HepG2 (cell line): ENCODE data around the gene NSF. TPM values are rescaled to one million over a fixed set of nuclear protein-coding genes. Genes with fewer than 3 reads are reported as not detected.
A peak's percentile ranks its signal among the peaks of the same experiment; 100 is the strongest.

ENCODE experiments used
- AHR ChIP-seq: IDR thresholded peaks from 2 replicates; pipeline ENCODE4 v1.6.1; 2018; ENCODE audit warnings: missing genetic modification reagents, missing compliant biosample characterization
- CAMTA2 ChIP-seq: sonication (generic); formaldehyde crosslinking; IDR thresholded peaks from 2 replicates; pipeline ENCODE4 v1.4.0; 2020; ENCODE audit warnings: mild to moderate bottlenecking, missing genetic modification reagents, borderline replicate concordance
- CREB1 ChIP-seq, 2 experiments: fragments of 450-650 bp in 1 of 2; IDR thresholded peaks; 2 replicates each; pipeline ENCODE4 v1.6.1; 2016 to 2017; ENCODE audit warnings: control low read depth in 1 of 2, mild to moderate bottlenecking in 1 of 2, missing compliant biosample characterization in 1 of 2, missing genetic modification characterization in 1 of 2
- DNMT1 ChIP-seq: sonication (generic); formaldehyde crosslinking; IDR thresholded peaks from 2 replicates; pipeline ENCODE4 v1.5.1; 2020; ENCODE audit warnings: mild to moderate bottlenecking, missing genetic modification reagents
- EED ChIP-seq: sonication (generic); formaldehyde crosslinking; IDR thresholded peaks from 2 replicates; pipeline ENCODE4 v1.5.0; 2020; ENCODE audit warnings: mild to moderate bottlenecking, missing genetic modification reagents
- ELF1 ChIP-seq: sonication (generic); formaldehyde crosslinking; IDR thresholded peaks from 2 replicates; pipeline ENCODE4 v1.4.0; 2020; ENCODE audit warnings: missing genetic modification reagents
- FIP1L1 ChIP-seq: fragments of 200-400 bp; formaldehyde crosslinking; IDR thresholded peaks from 2 replicates; pipeline ENCODE4 v1.6.1; 2018; ENCODE audit warnings: low read depth, mild to moderate bottlenecking, low read length, moderate library complexity, borderline replicate concordance; ENCODE audit not compliant: insufficient read depth
- GABPA ChIP-seq, 2 experiments: IDR thresholded peaks; 2 replicates each; pipeline ENCODE4 v1.6.1; 2011 to 2016; ENCODE audit warnings: low read depth in 2 of 2, low read length in 1 of 2, missing biosample characterization in 1 of 2, missing genetic modification characterization in 1 of 2
- GFI1 ChIP-seq: sonication (generic); formaldehyde crosslinking; IDR thresholded peaks from 2 replicates; pipeline ENCODE4 v1.5.0; 2020; ENCODE audit warnings: missing genetic modification reagents, mild to moderate bottlenecking, borderline replicate concordance
- HMG20B ChIP-seq: conservative IDR thresholded peaks from 2 replicates; pipeline ENCODE4 v1.6.1; 2016; ENCODE audit warnings: missing genetic modification reagents, missing compliant biosample characterization
- KDM1A ChIP-seq: IDR thresholded peaks from 2 replicates; pipeline ENCODE4 v1.6.1; 2016; ENCODE audit warnings: missing compliant biosample characterization
- KDM2A ChIP-seq: sonication (generic); formaldehyde crosslinking; IDR thresholded peaks from 2 replicates; pipeline ENCODE4 v1.4.0; 2020; ENCODE audit warnings: low read depth, missing genetic modification reagents, borderline replicate concordance
- KDM5A ChIP-seq: fragments of 200-600 bp; sonication (generic); IDR thresholded peaks from 2 replicates; pipeline ENCODE4 v1.7.0; 2018; ENCODE audit warnings: antibody characterized with exemption, mild to moderate bottlenecking, low read length, borderline replicate concordance
- KLF15 ChIP-seq: sonication (generic); formaldehyde crosslinking; IDR thresholded peaks from 2 replicates; pipeline ENCODE4 v1.8.1; 2023; ENCODE audit warnings: borderline replicate concordance, mild to moderate bottlenecking, inconsistent platforms, missing genetic modification reagents, mixed read lengths
- MTA1 ChIP-seq: sonication (generic); formaldehyde crosslinking; IDR thresholded peaks from 2 replicates; pipeline ENCODE4 v1.4.0; 2020; ENCODE audit warnings: missing genetic modification reagents, mild to moderate bottlenecking, borderline replicate concordance
- NFE2L2 ChIP-seq: fragments of 150-350 bp; IDR thresholded peaks from 2 replicates; pipeline ENCODE4 v1.6.1; 2014; ENCODE audit warnings: low read length
- NFIB ChIP-seq: sonication (generic); formaldehyde crosslinking; IDR thresholded peaks from 2 replicates; pipeline ENCODE4 v1.9.0; 2021; ENCODE audit warnings: missing genetic modification reagents, mild to moderate bottlenecking, borderline replicate concordance
- STAT6 ChIP-seq: sonication (generic); formaldehyde crosslinking; IDR thresholded peaks from 2 replicates; pipeline ENCODE4 v1.4.0; 2020; ENCODE audit warnings: missing genetic modification reagents, mild to moderate bottlenecking, borderline replicate concordance
- ZNF12 ChIP-seq: sonication (generic); formaldehyde crosslinking; IDR thresholded peaks from 2 replicates; pipeline ENCODE4 v1.5.0; 2020; ENCODE audit warnings: missing genetic modification reagents
- ZNF441 ChIP-seq: sonication (generic); formaldehyde crosslinking; IDR thresholded peaks from 2 replicates; pipeline ENCODE4 v1.7.0; 2021; ENCODE audit warnings: missing genetic modification reagents, borderline replicate concordance
- ZNF460 ChIP-seq: sonication (generic); formaldehyde crosslinking; IDR thresholded peaks from 2 replicates; pipeline ENCODE4 v1.5.1; 2020; ENCODE audit warnings: missing genetic modification reagents, mild to moderate bottlenecking, borderline replicate concordance
- ZNF629 ChIP-seq: sonication (generic); formaldehyde crosslinking; conservative IDR thresholded peaks from 2 replicates; pipeline ENCODE4 v1.5.0; 2020; ENCODE audit warnings: missing genetic modification reagents
- ZNF7 ChIP-seq: IDR thresholded peaks from 2 replicates; pipeline ENCODE4 v1.6.1; 2016; ENCODE audit warnings: missing biosample characterization, missing genetic modification reagents
- ZNF841 ChIP-seq: sonication (generic); formaldehyde crosslinking; IDR thresholded peaks from 2 replicates; pipeline ENCODE4 v1.8.1; 2023; ENCODE audit warnings: missing genetic modification reagents, borderline replicate concordance
- polyA plus RNA-seq, 8 experiments: library from polyadenylated mRNA; depleted of rRNA in 3 of 8; stranded (reverse) in 7 of 8; unstranded in 1 of 8; fragments of >200 nt; fragmentation: Illumina TruSeq in 4 of 8; extraction: Trizol in 4 of 8; gene quantifications; 2 replicates each; pipeline versions ENCODE4 v1.2.1 to v1.2.3, GENCODE V29; 2011 to 2016; ENCODE audit warnings: low read depth in 4 of 8, missing spikeins in 1 of 8, mixed read lengths in 1 of 8; ENCODE audit not compliant: insufficient read depth in 1 of 8
- total RNA-seq, 5 experiments: library from RNA; depleted of rRNA; stranded (reverse); fragments of >200 nt; fragmentation: Illumina TruSeq; extraction: Trizol; gene quantifications; 2 replicates each; pipeline ENCODE4 v1.2.3, GENCODE V29; 2016; ENCODE audit warnings: low read depth in 1 of 5
- TF ChIP-seq, protein P1 (sequence below): sonication (generic); formaldehyde crosslinking; conservative IDR thresholded peaks from 2 replicates; pipeline ENCODE4 v1.4.0; 2020; ENCODE audit warnings: mild to moderate bottlenecking, missing genetic modification reagents, moderate library complexity

The NSF gene
- total and polyA plus RNA-seq, 2 of the 13 experiments (the other 11 are each of a cell fraction or from before 2014, with no cell fraction given): 21.9 to 37.8 TPM

DNA sequence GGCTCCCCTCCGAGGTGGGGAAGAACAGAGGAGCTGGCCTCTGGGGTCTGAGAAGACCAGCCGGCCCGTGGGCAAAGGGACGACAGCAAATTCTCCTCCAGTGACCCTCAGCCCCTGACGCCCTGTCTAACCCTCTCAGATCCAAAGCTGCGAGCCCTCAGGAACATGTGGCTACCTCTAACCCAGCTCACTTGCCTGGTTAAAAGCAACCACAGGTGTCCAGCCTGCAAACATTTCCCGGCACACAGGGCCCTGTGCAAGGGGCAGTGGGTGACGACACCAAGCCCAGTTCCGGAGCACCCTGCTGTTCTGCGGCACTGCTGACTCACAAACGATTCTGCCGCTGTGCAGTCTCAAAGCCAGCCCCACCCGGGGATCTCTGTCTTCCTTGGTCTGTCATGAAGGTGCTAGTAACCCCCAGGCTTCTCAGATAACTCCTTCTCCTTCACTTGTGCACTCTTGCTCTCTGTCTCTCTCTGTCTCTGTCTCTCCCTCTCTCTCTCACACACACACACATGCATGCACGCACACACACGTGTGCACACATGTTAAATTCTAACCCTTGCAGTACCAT lies 205.0 kb downstream of the NSF start (continued):
- TF ChIP-seq STAT6: no peak
- no peak for TF ChIP-seq DNMT1
- TF ChIP-seq KLF15 (CRISPR knock-in tag): no peak
- no peak for TF ChIP-seq KDM1A
- TF ChIP-seq, protein P1, sequence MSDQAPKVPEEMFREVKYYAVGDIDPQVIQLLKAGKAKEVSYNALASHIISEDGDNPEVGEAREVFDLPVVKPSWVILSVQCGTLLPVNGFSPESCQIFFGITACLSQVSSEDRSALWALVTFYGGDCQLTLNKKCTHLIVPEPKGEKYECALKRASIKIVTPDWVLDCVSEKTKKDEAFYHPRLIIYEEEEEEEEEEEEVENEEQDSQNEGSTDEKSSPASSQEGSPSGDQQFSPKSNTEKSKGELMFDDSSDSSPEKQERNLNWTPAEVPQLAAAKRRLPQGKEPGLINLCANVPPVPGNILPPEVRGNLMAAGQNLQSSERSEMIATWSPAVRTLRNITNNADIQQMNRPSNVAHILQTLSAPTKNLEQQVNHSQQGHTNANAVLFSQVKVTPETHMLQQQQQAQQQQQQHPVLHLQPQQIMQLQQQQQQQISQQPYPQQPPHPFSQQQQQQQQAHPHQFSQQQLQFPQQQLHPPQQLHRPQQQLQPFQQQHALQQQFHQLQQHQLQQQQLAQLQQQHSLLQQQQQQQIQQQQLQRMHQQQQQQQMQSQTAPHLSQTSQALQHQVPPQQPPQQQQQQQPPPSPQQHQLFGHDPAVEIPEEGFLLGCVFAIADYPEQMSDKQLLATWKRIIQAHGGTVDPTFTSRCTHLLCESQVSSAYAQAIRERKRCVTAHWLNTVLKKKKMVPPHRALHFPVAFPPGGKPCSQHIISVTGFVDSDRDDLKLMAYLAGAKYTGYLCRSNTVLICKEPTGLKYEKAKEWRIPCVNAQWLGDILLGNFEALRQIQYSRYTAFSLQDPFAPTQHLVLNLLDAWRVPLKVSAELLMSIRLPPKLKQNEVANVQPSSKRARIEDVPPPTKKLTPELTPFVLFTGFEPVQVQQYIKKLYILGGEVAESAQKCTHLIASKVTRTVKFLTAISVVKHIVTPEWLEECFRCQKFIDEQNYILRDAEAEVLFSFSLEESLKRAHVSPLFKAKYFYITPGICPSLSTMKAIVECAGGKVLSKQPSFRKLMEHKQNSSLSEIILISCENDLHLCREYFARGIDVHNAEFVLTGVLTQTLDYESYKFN (CRISPR knock-in tag): no peak; the same call in 1 of the 2 replicates
- no peak for TF ChIP-seq ZNF441 (CRISPR knock-in tag)
- no peak; the same call in 1 of the 2 replicates for TF ChIP-seq EED (CRISPR knock-in tag)
- TF ChIP-seq ELF1 (CRISPR knock-in tag): 0 out of 2 replicates have a peak, but pooled peaks have one; percentile 19
- no peak for TF ChIP-seq HMG20B (CRISPR knock-in tag)
- no peak for TF ChIP-seq NFE2L2
- no peak for TF ChIP-seq NFIB (CRISPR knock-in tag)
- no peak for TF ChIP-seq GFI1 (CRISPR knock-in tag)
- TF ChIP-seq ZNF12 (CRISPR knock-in tag): no peak
- TF ChIP-seq CREB1 (IDR thresholded peaks at IDR 0.05): peak; percentile 78
- 0 out of 2 replicates have a peak, but pooled peaks have one; percentile 28 for TF ChIP-seq CREB1 (CRISPR knock-in tag; IDR thresholded peaks at IDR 0.05)
- no peak for TF ChIP-seq ZNF460 (CRISPR knock-in tag)
- no peak for TF ChIP-seq ZNF629 (CRISPR knock-in tag)
- TF ChIP-seq KDM5A: no peak
- TF ChIP-seq MTA1: no peak
- TF ChIP-seq FIP1L1: no peak
- no peak for TF ChIP-seq ZNF7 (CRISPR knock-in tag)
- TF ChIP-seq GABPA (IDR thresholded peaks at IDR 0.05; ENCODE audit: low read depth, low read length): no peak
- TF ChIP-seq GABPA (CRISPR knock-in tag; IDR thresholded peaks at IDR 0.05; ENCODE audit: low read depth): peak; percentile 36; the same call in 1 of the 2 replicates
- TF ChIP-seq AHR (CRISPR knock-in tag): no peak
- peak; percentile 76; the same call in 1 of the 2 replicates for TF ChIP-seq KDM2A (CRISPR knock-in tag)
- TF ChIP-seq ZNF841: no peak
- no peak for TF ChIP-seq CAMTA2
